Neural cell (in vitro differentiated cells): Measurements from ENCODE around the gene USP49.

Experiments
- CTCF ChIP-seq: fragments of 450-650 bp; IDR thresholded peaks from 2 replicates; pipeline ENCODE4 v1.5.1; 2014; ENCODE audit warnings: antibody characterized with exemption, mild to moderate bottlenecking, moderate library complexity; ENCODE audit not compliant: poor library complexity, severe bottlenecking
- MXI1 ChIP-seq: fragments of 450-650 bp; conservative IDR thresholded peaks from 2 replicates; pipeline ENCODE4 v1.6.1; 2014; ENCODE audit warnings: antibody characterized with exemption, mild to moderate bottlenecking; ENCODE audit not compliant: poor library complexity, severe bottlenecking
- POLR2AphosphoS5 ChIP-seq: IDR thresholded peaks from 2 replicates; pipeline ENCODE4 v1.6.1; 2012
- SMC3 ChIP-seq: fragments of 450-650 bp; conservative IDR thresholded peaks from 2 replicates; pipeline ENCODE4 v1.6.1; 2014; ENCODE audit warnings: antibody characterized with exemption, mild to moderate bottlenecking, moderate library complexity; ENCODE audit not compliant: poor library complexity

GRCh38 chr6:41836022-41836659 lies 59.0 kb downstream of the USP49 start:
- TF ChIP-seq POLR2AphosphoS5 (no peak), CTCF (no peak), SMC3 (no peak), MXI1 (no peak)
